Astrocyte (in vitro differentiated cells and primary cell): ENCODE results near the gene HMOX1. TPM values are rescaled to one million over a fixed set of nuclear protein-coding genes. Genes with fewer than 3 reads are reported as not detected.

Source experiments
- DNase-seq: peaks from one replicate; pipeline ENCODE4 v3.0.0-alpha.2; 2010; ENCODE audit warnings: low read depth
- FAIRE-seq: peaks from 2 replicates; lab custom pipeline; 2011; peaks lifted over from hg19 to GRCh38; lab: Jason Lieb, UNC
- H2AFZ ChIP-seq: 2 replicates; pipeline ENCODE4 v1.6.0; 2012; ENCODE audit warnings: low read depth, low read length, inconsistent platforms
- H3K27ac ChIP-seq: 2 replicates; pipeline ENCODE4 v1.5.1; 2011; ENCODE audit warnings: low read depth, low read length, inconsistent platforms
- H3K27me3 ChIP-seq: 2 replicates; pipeline ENCODE4 v1.6.0; 2011; ENCODE audit warnings: low read length, inconsistent platforms; ENCODE audit not compliant: insufficient read depth
- H3K36me3 ChIP-seq: 2 replicates; pipeline ENCODE4 v1.5.1; 2011; ENCODE audit warnings: low read length, inconsistent platforms; ENCODE audit not compliant: insufficient read depth
- H3K4me1 ChIP-seq: 2 replicates; pipeline ENCODE4 v1.5.1; 2011; ENCODE audit warnings: low read length, inconsistent platforms; ENCODE audit not compliant: insufficient read depth
- H3K4me2 ChIP-seq: 2 replicates; pipeline ENCODE4 v1.6.0; 2012; ENCODE audit warnings: low read length, inconsistent platforms
- H3K4me3 ChIP-seq: 2 replicates; pipeline ENCODE4 v1.5.1; 2011; ENCODE audit warnings: low read depth, mild to moderate bottlenecking, low read length, inconsistent platforms; ENCODE audit not compliant: insufficient read depth
- H3K79me2 ChIP-seq: 2 replicates; pipeline ENCODE4 v1.6.0; 2012; ENCODE audit warnings: mild to moderate bottlenecking, low read length, inconsistent platforms; ENCODE audit not compliant: insufficient read depth
- H3K9ac ChIP-seq: 2 replicates; pipeline ENCODE4 v1.6.0; 2012; ENCODE audit warnings: mild to moderate bottlenecking, low read length, inconsistent platforms
- H3K9me3 ChIP-seq: 2 replicates; pipeline ENCODE4 v1.5.1; 2012; ENCODE audit warnings: low read depth, mild to moderate bottlenecking, low read length, inconsistent platforms; ENCODE audit not compliant: insufficient read depth
- H4K20me1 ChIP-seq: 2 replicates; pipeline ENCODE4 v1.6.0; 2012; ENCODE audit warnings: low read length, inconsistent platforms; ENCODE audit not compliant: insufficient read depth
- H3K27ac Mint-ChIP-seq: one replicate; pipeline ENCODE4 v1.8.0; 2021; ENCODE audit warnings: mild to moderate bottlenecking, mixed read lengths; ENCODE audit not compliant: unreplicated experiment
- H3K27me3 Mint-ChIP-seq: one replicate; pipeline ENCODE4 v1.8.0; 2021; ENCODE audit warnings: low read depth, mixed read lengths; ENCODE audit not compliant: unreplicated experiment
- H3K36me3 Mint-ChIP-seq: one replicate; pipeline ENCODE4 v1.8.0; 2021; ENCODE audit warnings: low read depth, mixed read lengths; ENCODE audit not compliant: unreplicated experiment
- H3K4me1 Mint-ChIP-seq: one replicate; pipeline ENCODE4 v1.8.0; 2021; ENCODE audit warnings: low read depth, mixed read lengths; ENCODE audit not compliant: unreplicated experiment
- H3K4me3 Mint-ChIP-seq: one replicate; pipeline ENCODE4 v1.8.0; 2021; ENCODE audit warnings: mild to moderate bottlenecking, moderate library complexity, mixed read lengths; ENCODE audit not compliant: unreplicated experiment
- H3K9me3 Mint-ChIP-seq: one replicate; pipeline ENCODE4 v1.8.0; 2021; ENCODE audit warnings: mild to moderate bottlenecking, mixed read lengths; ENCODE audit not compliant: unreplicated experiment
- CTCF ChIP-seq: IDR thresholded peaks from 2 replicates; pipeline ENCODE4 v1.5.1; 2011; ENCODE audit warnings: low read depth, mild to moderate bottlenecking, inconsistent platforms, low read length, moderate library complexity; ENCODE audit not compliant: insufficient read depth
- EZH2 ChIP-seq: IDR thresholded peaks from 2 replicates; pipeline ENCODE4 v1.6.1; 2012; ENCODE audit warnings: mild to moderate bottlenecking, low read length, inconsistent platforms; ENCODE audit not compliant: insufficient read depth
- total RNA-seq: library from RNA; stranded (reverse); gene quantifications from 2 replicates; pipeline ENCODE4 v1.2.1, GENCODE V29; 2021

HMOX1 gene
- total RNA-seq, 1 donor from 2014 or later: 17.0 TPM

GRCh38 chr22:35367331-35367886 lies 13.5 kb upstream of the HMOX1 start:
- Histone ChIP-seq H3K36me3 (no peaks in the 10 kb centered on the region), H3K9me3 (no peaks in the 10 kb centered on the region), H3K4me1 (peaks cover 3% of the 10 kb centered on the region), H2AFZ (no peak overlapping the region), H3K9ac (no peak overlapping the region), H3K27me3 (no peaks in the 10 kb centered on the region), H4K20me1 (no peaks in the 10 kb centered on the region), H3K27ac (no peak overlapping the region), H3K4me3 (no peak overlapping the region), H3K79me2 (no peaks in the 10 kb centered on the region), H3K4me2 (no peak overlapping the region)
- Mint-ChIP-seq H3K4me3 (no peak overlapping the region), H3K36me3 (no peaks in the 10 kb centered on the region), H3K27me3 (no peaks in the 10 kb centered on the region), H3K27ac (no peak overlapping the region), H3K9me3 (no peaks in the 10 kb centered on the region), H3K4me1 (no peaks in the 10 kb centered on the region)
- FAIRE-seq (no peak), DNase-seq (no peak)
- TF ChIP-seq CTCF (no peak), EZH2 (no peak)

GRCh38 chr22:35368386-35368785 lies 12.5 kb upstream of the HMOX1 start:
- Histone ChIP-seq H2AFZ (no peak overlapping the region), H3K4me2 (no peak overlapping the region), H3K36me3 (no peaks in the 10 kb centered on the region), H3K79me2 (no peaks in the 10 kb centered on the region), H3K27ac (no peak overlapping the region), H3K4me3 (no peak overlapping the region), H3K27me3 (no peaks in the 10 kb centered on the region), H3K9me3 (no peaks in the 10 kb centered on the region), H3K9ac (no peak overlapping the region), H4K20me1 (no peaks in the 10 kb centered on the region), H3K4me1 (peaks cover 3% of the 10 kb centered on the region)
- H3K4me3 Mint-ChIP-seq: no peak overlapping the region
- TF ChIP-seq CTCF (no peak), EZH2 (no peak)
- H3K36me3 Mint-ChIP-seq: no peaks in the 10 kb centered on the region
- H3K4me1 Mint-ChIP-seq: no peaks in the 10 kb centered on the region
- no peaks in the 10 kb centered on the region for H3K27me3 Mint-ChIP-seq
- no peak for DNase-seq
- no peaks in the 10 kb centered on the region for H3K9me3 Mint-ChIP-seq
- no peak overlapping the region for H3K27ac Mint-ChIP-seq
- FAIRE-seq: no peak

GRCh38 chr22:35369996-35370395 lies 10.9 kb upstream of the HMOX1 start:
- Mint-ChIP-seq H3K4me3 (no peak overlapping the region), H3K9me3 (no peaks in the 10 kb centered on the region), H3K27ac (no peak overlapping the region), H3K4me1 (no peaks in the 10 kb centered on the region), H3K27me3 (no peaks in the 10 kb centered on the region), H3K36me3 (no peaks in the 10 kb centered on the region)
- no peak overlapping the region for H3K4me3 ChIP-seq
- H3K36me3 ChIP-seq: no peaks in the 10 kb centered on the region
- H3K4me2 ChIP-seq: no peak overlapping the region
- H3K4me1 ChIP-seq: peaks cover 4% of the 10 kb centered on the region
- no peaks in the 10 kb centered on the region for H3K9me3 ChIP-seq
- H4K20me1 ChIP-seq: no peaks in the 10 kb centered on the region
- DNase-seq (no peak), FAIRE-seq (no peak)
- no peak overlapping the region for H3K9ac ChIP-seq
- no peak overlapping the region for H3K27ac ChIP-seq
- H3K27me3 ChIP-seq: no peaks in the 10 kb centered on the region
- TF ChIP-seq CTCF (no peak), EZH2 (no peak)
- no peaks in the 10 kb centered on the region for H3K79me2 ChIP-seq
- no peak overlapping the region for H2AFZ ChIP-seq
